Coronary artery (tissue), 2 donors: Measurements from ENCODE around the gene KCNC3.

ENCODE experiments used
- DNase-seq: peaks from one replicate; pipeline ENCODE4 v3.0.0-alpha.2; 2017; ENCODE audit warnings: low spot score
- H3K27ac ChIP-seq, 2 donors: fragments of 200-600 bp; sonication (generic); one replicate each; pipeline ENCODE4 v1.5.1; 2016 to 2019
- H3K4me3 ChIP-seq: fragments of 200-600 bp; sonication (generic); 2 replicates; pipeline ENCODE4 v1.5.1; 2016; ENCODE audit warnings: mild to moderate bottlenecking, moderate library complexity
- CTCF ChIP-seq: fragments of 200-600 bp; sonication (generic); IDR thresholded peaks from one replicate; pipeline ENCODE4 v1.5.1; 2019; ENCODE audit warnings: antibody characterized with exemption

KCNC3 gene

GRCh38 chr19:50266041-50266440 is 63.1 kb downstream of the KCNC3 start:
- Histone ChIP-seq H3K27ac (no peak overlapping the region), H3K4me3 (no peak overlapping the region)
- DNase-seq = no peak
- no peak for TF ChIP-seq CTCF

- no peak for DNase-seq
- Histone ChIP-seq H3K4me3 (no peak overlapping the region), H3K27ac (no peak overlapping the region)
- no peak for TF ChIP-seq CTCF
Measured at GRCh38 chr19:50264483-50265186, 64.5 kb downstream of the KCNC3 start.

- TF ChIP-seq CTCF = no peak
- Histone ChIP-seq H3K4me3 (no peak overlapping the region), H3K27ac (no peak overlapping the region)
- no peak for DNase-seq
Measured at GRCh38 chr19:50263176-50263575, 66.0 kb downstream of the KCNC3 start.
